Kidney glomerular epithelial cell (primary cell): ENCODE data around the gene ABCG1.
A peak's percentile ranks its signal among the peaks of the same experiment; 100 is the strongest.

Source experiments
- DNase-seq: peaks from one replicate; lab custom pipeline; 2025; lab: John Stamatoyannopoulos, UW

ABCG1 gene

GRCh38 chr21:42233067-42233961, 14.4 kb downstream of the ABCG1 start:
- DNase-seq, result peak; percentile 38

GRCh38 chr21:42234041-42234440, 15.1 kb downstream of the ABCG1 start:
- no peak for DNase-seq

GRCh38 chr21:42234464-42235241, 15.7 kb downstream of the ABCG1 start:
- peak; percentile 12 for DNase-seq

- DNase-seq, result no peak
Observed at GRCh38 chr21:42235593-42235992, 16.7 kb downstream of the ABCG1 start.

- no peak for DNase-seq
Observed at GRCh38 chr21:42236014-42236413, 17.1 kb downstream of the ABCG1 start.

- no peak for DNase-seq
Observed at GRCh38 chr21:42236693-42237092, 17.8 kb downstream of the ABCG1 start.

- DNase-seq, result no peak
Observed at GRCh38 chr21:42237161-42237560, 18.2 kb downstream of the ABCG1 start.

GRCh38 chr21:42237577-42237976, 18.6 kb downstream of the ABCG1 start:
- no peak for DNase-seq

GRCh38 chr21:42238185-42238934, 19.4 kb downstream of the ABCG1 start:
- no peak for DNase-seq

- DNase-seq, result no peak
Observed at GRCh38 chr21:42239556-42239955, 20.6 kb downstream of the ABCG1 start.

GRCh38 chr21:42239973-42240372, 21.0 kb downstream of the ABCG1 start:
- no peak for DNase-seq

- no peak for DNase-seq
Observed at GRCh38 chr21:42242611-42243010, 23.7 kb downstream of the ABCG1 start.

- DNase-seq, result no peak
Observed at GRCh38 chr21:42243026-42243425, 24.1 kb downstream of the ABCG1 start.

GRCh38 chr21:42245331-42246193, 26.6 kb downstream of the ABCG1 start:
- DNase-seq, result no peak

GRCh38 chr21:42247716-42248115, 28.8 kb downstream of the ABCG1 start:
- no peak for DNase-seq

GRCh38 chr21:42248241-42248640, 29.3 kb downstream of the ABCG1 start:
- DNase-seq, result no peak

- DNase-seq, result no peak
Observed at GRCh38 chr21:42248783-42249597, 30.1 kb downstream of the ABCG1 start.

GRCh38 chr21:42250422-42251403, 31.8 kb downstream of the ABCG1 start:
- DNase-seq, result no peak

GRCh38 chr21:42251654-42252324, 32.8 kb downstream of the ABCG1 start:
- DNase-seq, result no peak
